Measurements from ENCODE around the gene OSBP2.

The OSBP2 gene

GRCh38 chr22:30885591-30885990, 190.9 kb downstream of the OSBP2 start:
- TF ChIP-seq FOXP2 (optimal IDR thresholded peaks at IDR 0.05; ENCODE audit: control extremely low read depth, extremely low read length, insufficient read depth) (no peak), POLR2AphosphoS5 (IDR thresholded peaks at IDR 0.05; ENCODE audit: borderline replicate concordance, low read depth, low read length) (no peak), EZH2 (IDR thresholded peaks at IDR 0.05) (no peak)
- Histone ChIP-seq H3K9me3 (ENCODE audit: low read depth, low read length) (no peaks in the 10 kb centered on the region), H3K4me3 (no peak overlapping the region), H3K36me3 (ENCODE audit: insufficient read depth, low read length) (no peaks in the 10 kb centered on the region), H3K9ac (ENCODE audit: insufficient read length) (no peak overlapping the region), H3K27ac (no peak overlapping the region)
- DNase-seq (ENCODE audit: low read depth, low spot score) = no peak

- H3K4me3 ChIP-seq = no peak overlapping the region
Observed at GRCh38 chr22:30887453-30887852, 192.8 kb downstream of the OSBP2 start.

GRCh38 chr22:30887861-30888260, 193.2 kb downstream of the OSBP2 start:
- no peak overlapping the region for H3K9ac ChIP-seq (ENCODE audit: insufficient read length)
- no peak overlapping the region for H3K4me3 ChIP-seq
- no peaks in the 10 kb centered on the region for H3K36me3 ChIP-seq (ENCODE audit: insufficient read depth, low read length)
- TF ChIP-seq FOXP2 (optimal IDR thresholded peaks at IDR 0.05; ENCODE audit: control extremely low read depth, extremely low read length, insufficient read depth) = no peak
- no peak for TF ChIP-seq POLR2AphosphoS5 (IDR thresholded peaks at IDR 0.05; ENCODE audit: borderline replicate concordance, low read depth, low read length)
- TF ChIP-seq EZH2 (IDR thresholded peaks at IDR 0.05) = no peak
- no peak for DNase-seq (ENCODE audit: low read depth, low spot score)
- H3K9me3 ChIP-seq (ENCODE audit: low read depth, low read length) = no peaks in the 10 kb centered on the region
- no peak overlapping the region for H3K27ac ChIP-seq

More at GRCh38 chr22:30887453-30887852, 192.8 kb downstream of the OSBP2 start:
- TF ChIP-seq POLR2AphosphoS5 (IDR thresholded peaks at IDR 0.05; ENCODE audit: borderline replicate concordance, low read depth, low read length) = no peak
- Histone ChIP-seq H3K9me3 (ENCODE audit: low read depth, low read length) (no peaks in the 10 kb centered on the region), H3K9ac (ENCODE audit: insufficient read length) (no peak overlapping the region), H3K36me3 (ENCODE audit: insufficient read depth, low read length) (no peaks in the 10 kb centered on the region), H3K27ac (no peak overlapping the region)
- DNase-seq (ENCODE audit: low read depth, low spot score) = no peak

- no peaks in the 10 kb centered on the region for H3K9me3 ChIP-seq (ENCODE audit: low read depth, low read length)
- no peak overlapping the region for H3K9ac ChIP-seq (ENCODE audit: insufficient read length)
- DNase-seq (ENCODE audit: low read depth, low spot score) = no peak
- no peaks in the 10 kb centered on the region for H3K36me3 ChIP-seq (ENCODE audit: insufficient read depth, low read length)
- TF ChIP-seq FOXP2 (optimal IDR thresholded peaks at IDR 0.05; ENCODE audit: control extremely low read depth, extremely low read length, insufficient read depth) (no peak), EZH2 (IDR thresholded peaks at IDR 0.05) (no peak), POLR2AphosphoS5 (IDR thresholded peaks at IDR 0.05; ENCODE audit: borderline replicate concordance, low read depth, low read length) (no peak)
- H3K27ac ChIP-seq = no peak overlapping the region
- H3K4me3 ChIP-seq = no peak overlapping the region
Observed at GRCh38 chr22:30889268-30889995, 194.8 kb downstream of the OSBP2 start.

- Histone ChIP-seq H3K4me3 (no peak overlapping the region), H3K36me3 (ENCODE audit: insufficient read depth, low read length) (no peaks in the 10 kb centered on the region), H3K9ac (ENCODE audit: insufficient read length) (no peak overlapping the region)
Observed at GRCh38 chr22:30889996-30890480, 195.4 kb downstream of the OSBP2 start.

GRCh38 chr22:30890686-30891442, 196.2 kb downstream of the OSBP2 start:
- no peak overlapping the region for H3K4me3 ChIP-seq
- no peak for TF ChIP-seq POLR2AphosphoS5 (IDR thresholded peaks at IDR 0.05; ENCODE audit: borderline replicate concordance, low read depth, low read length)
- TF ChIP-seq EZH2 (IDR thresholded peaks at IDR 0.05) = no peak
- TF ChIP-seq FOXP2 (optimal IDR thresholded peaks at IDR 0.05; ENCODE audit: control extremely low read depth, extremely low read length, insufficient read depth) = no peak
- no peak overlapping the region for H3K27ac ChIP-seq
- no peaks in the 10 kb centered on the region for H3K36me3 ChIP-seq (ENCODE audit: insufficient read depth, low read length)
- H3K9me3 ChIP-seq (ENCODE audit: low read depth, low read length) = no peaks in the 10 kb centered on the region
- no peak overlapping the region for H3K9ac ChIP-seq (ENCODE audit: insufficient read length)
- no peak for DNase-seq (ENCODE audit: low read depth, low spot score)

More at GRCh38 chr22:30889996-30890480, 195.4 kb downstream of the OSBP2 start:
- no peak for DNase-seq (ENCODE audit: low read depth, low spot score)
- TF ChIP-seq FOXP2 (optimal IDR thresholded peaks at IDR 0.05; ENCODE audit: control extremely low read depth, extremely low read length, insufficient read depth) (no peak), EZH2 (IDR thresholded peaks at IDR 0.05) (no peak), POLR2AphosphoS5 (IDR thresholded peaks at IDR 0.05; ENCODE audit: borderline replicate concordance, low read depth, low read length) (no peak)
- Histone ChIP-seq H3K9me3 (ENCODE audit: low read depth, low read length) (no peaks in the 10 kb centered on the region), H3K27ac (no peak overlapping the region)

GRCh38 chr22:30891443-30891755, 196.7 kb downstream of the OSBP2 start:
- H3K9me3 ChIP-seq (ENCODE audit: low read depth, low read length) = no peaks in the 10 kb centered on the region
- no peak overlapping the region for H3K4me3 ChIP-seq
- H3K27ac ChIP-seq = no peak overlapping the region
- TF ChIP-seq EZH2 (IDR thresholded peaks at IDR 0.05) (no peak), FOXP2 (optimal IDR thresholded peaks at IDR 0.05; ENCODE audit: control extremely low read depth, extremely low read length, insufficient read depth) (no peak), POLR2AphosphoS5 (IDR thresholded peaks at IDR 0.05; ENCODE audit: borderline replicate concordance, low read depth, low read length) (no peak)
- no peak overlapping the region for H3K9ac ChIP-seq (ENCODE audit: insufficient read length)
- H3K36me3 ChIP-seq (ENCODE audit: insufficient read depth, low read length) = no peaks in the 10 kb centered on the region
- no peak for DNase-seq (ENCODE audit: low read depth, low spot score)

- Histone ChIP-seq H3K36me3 (ENCODE audit: insufficient read depth, low read length) (no peaks in the 10 kb centered on the region), H3K27ac (no peak overlapping the region), H3K4me3 (no peak overlapping the region), H3K9ac (ENCODE audit: insufficient read length) (no peak overlapping the region), H3K9me3 (ENCODE audit: low read depth, low read length) (no peaks in the 10 kb centered on the region)
- TF ChIP-seq POLR2AphosphoS5 (IDR thresholded peaks at IDR 0.05; ENCODE audit: borderline replicate concordance, low read depth, low read length) (no peak), EZH2 (IDR thresholded peaks at IDR 0.05) (no peak), FOXP2 (optimal IDR thresholded peaks at IDR 0.05; ENCODE audit: control extremely low read depth, extremely low read length, insufficient read depth) (no peak)
- no peak for DNase-seq (ENCODE audit: low read depth, low spot score)
Observed at GRCh38 chr22:30891781-30892180, 197.1 kb downstream of the OSBP2 start.
